ENCODE results near the gene P2RY13.

DNA sequence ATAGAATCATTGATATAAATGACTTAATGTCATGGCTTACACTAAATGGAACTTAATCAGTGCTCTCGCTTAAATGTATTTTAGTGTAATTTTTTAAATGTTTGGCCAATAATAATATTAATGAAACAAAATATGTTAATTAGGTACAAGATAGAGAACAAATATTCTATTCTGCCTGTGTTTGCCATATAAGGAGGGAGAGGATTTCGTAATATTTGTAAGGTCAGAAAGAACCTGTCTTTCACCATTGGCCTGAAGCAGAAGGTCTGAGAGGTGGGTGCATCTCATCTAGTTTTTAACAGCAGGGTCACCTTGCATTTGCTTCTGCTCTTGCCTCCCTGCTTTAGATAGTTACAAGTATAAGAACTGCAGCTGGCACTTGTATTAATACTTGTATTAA lies 15.2 kb downstream of the P2RY13 start:
- TF ChIP-seq, protein P1, sequence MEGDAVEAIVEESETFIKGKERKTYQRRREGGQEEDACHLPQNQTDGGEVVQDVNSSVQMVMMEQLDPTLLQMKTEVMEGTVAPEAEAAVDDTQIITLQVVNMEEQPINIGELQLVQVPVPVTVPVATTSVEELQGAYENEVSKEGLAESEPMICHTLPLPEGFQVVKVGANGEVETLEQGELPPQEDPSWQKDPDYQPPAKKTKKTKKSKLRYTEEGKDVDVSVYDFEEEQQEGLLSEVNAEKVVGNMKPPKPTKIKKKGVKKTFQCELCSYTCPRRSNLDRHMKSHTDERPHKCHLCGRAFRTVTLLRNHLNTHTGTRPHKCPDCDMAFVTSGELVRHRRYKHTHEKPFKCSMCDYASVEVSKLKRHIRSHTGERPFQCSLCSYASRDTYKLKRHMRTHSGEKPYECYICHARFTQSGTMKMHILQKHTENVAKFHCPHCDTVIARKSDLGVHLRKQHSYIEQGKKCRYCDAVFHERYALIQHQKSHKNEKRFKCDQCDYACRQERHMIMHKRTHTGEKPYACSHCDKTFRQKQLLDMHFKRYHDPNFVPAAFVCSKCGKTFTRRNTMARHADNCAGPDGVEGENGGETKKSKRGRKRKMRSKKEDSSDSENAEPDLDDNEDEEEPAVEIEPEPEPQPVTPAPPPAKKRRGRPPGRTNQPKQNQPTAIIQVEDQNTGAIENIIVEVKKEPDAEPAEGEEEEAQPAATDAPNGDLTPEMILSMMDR (IDR thresholded peaks at IDR 0.05) = no peak
- no peak for TF ChIP-seq ZFX (IDR thresholded peaks at IDR 0.05; ENCODE audit: borderline replicate concordance)
